B cell (primary cell): ENCODE data around the gene PACRG.

ENCODE experiments used
- EZH2 ChIP-seq: IDR thresholded peaks from 2 replicates; pipeline ENCODE4 v1.6.1; 2012; ENCODE audit warnings: borderline replicate concordance, low read depth, mild to moderate bottlenecking, moderate library complexity, low read length; ENCODE audit not compliant: insufficient read depth, poor library complexity, severe bottlenecking
- TF ChIP-seq, protein P1 (sequence below): fragments of 200-600 bp; IDR thresholded peaks from one replicate; pipeline ENCODE4 v1.8.0; 2022; ENCODE audit warnings: antibody characterized with exemption, mild to moderate bottlenecking

GRCh38 chr6:162942866-162943265, 215.1 kb downstream of the PACRG start:
- TF ChIP-seq, protein P1, sequence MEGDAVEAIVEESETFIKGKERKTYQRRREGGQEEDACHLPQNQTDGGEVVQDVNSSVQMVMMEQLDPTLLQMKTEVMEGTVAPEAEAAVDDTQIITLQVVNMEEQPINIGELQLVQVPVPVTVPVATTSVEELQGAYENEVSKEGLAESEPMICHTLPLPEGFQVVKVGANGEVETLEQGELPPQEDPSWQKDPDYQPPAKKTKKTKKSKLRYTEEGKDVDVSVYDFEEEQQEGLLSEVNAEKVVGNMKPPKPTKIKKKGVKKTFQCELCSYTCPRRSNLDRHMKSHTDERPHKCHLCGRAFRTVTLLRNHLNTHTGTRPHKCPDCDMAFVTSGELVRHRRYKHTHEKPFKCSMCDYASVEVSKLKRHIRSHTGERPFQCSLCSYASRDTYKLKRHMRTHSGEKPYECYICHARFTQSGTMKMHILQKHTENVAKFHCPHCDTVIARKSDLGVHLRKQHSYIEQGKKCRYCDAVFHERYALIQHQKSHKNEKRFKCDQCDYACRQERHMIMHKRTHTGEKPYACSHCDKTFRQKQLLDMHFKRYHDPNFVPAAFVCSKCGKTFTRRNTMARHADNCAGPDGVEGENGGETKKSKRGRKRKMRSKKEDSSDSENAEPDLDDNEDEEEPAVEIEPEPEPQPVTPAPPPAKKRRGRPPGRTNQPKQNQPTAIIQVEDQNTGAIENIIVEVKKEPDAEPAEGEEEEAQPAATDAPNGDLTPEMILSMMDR = no peak
- no peak for TF ChIP-seq EZH2
